NCI-H1048 (cell line): Measurements from ENCODE around the gene METTL21C.

ENCODE experiments used
- DNase-seq: peaks from one replicate; lab custom pipeline; 2025; lab: John Stamatoyannopoulos, UW

Gene METTL21C

DNA sequence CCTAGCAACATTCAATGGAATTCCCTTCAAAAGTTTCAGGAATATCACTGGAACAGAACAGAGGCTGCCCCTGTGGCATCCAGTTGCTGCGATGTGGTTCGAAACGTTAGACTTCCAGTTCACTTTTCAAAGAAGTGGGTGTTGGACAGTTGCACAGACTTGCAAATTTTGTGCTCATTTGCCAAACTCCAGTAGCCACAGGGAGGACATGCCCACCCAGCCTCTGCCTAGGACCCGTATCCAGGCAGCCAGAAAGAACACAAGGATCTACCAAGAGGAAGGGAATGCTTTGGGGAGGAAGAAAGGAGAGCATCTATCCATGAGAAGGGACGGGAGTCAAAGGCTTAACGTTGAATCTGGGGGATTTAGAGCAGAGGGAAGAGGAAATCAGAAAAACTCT is at the start of gene METTL21C:
METTL21C (minus strand) TSS at position 108 of the 400 bp plus-strand sequence. CDS start 546 bp downstream, outside the sequence.
- no peak for DNase-seq

DNA sequence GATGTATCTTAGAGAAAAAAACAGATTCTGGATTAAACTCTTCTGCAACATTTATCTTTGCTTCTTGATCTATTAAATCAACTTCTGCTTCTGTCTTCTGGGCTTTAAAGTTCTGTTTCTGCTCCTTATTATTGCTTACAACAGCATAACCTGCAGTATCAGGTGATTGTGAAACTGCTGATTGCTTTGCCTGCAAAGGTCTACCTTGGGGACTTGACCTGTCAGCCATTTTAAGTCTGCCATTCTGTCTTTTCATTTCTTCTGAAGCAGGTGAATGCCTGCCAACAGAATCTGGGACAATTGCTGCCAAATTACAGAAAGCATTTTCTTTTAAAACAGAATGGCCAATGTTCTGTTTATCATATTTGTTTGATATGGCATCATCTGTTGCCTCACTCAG is 47.7 kb upstream of the METTL21C start:
- DNase-seq: no peak

DNA sequence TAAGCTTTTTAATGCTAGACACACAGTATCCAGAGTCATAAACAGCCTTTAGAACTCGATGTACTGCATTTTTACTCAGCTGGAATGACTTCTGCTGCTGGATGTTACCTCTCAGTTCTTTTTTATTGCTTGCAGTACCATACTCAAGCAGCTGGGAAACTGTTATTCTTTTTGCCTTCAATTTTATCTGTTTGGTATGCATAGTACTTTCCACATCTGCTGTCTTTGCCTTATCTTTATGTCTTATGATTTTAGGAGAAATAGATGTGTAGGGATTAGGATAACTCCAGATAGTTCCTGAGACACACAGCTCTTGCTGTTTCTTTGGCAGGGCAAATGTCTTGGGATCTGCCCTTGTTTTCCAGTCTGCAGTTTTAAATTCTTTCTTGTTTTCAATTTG is 47.3 kb upstream of the METTL21C start:
- DNase-seq: no peak

DNA sequence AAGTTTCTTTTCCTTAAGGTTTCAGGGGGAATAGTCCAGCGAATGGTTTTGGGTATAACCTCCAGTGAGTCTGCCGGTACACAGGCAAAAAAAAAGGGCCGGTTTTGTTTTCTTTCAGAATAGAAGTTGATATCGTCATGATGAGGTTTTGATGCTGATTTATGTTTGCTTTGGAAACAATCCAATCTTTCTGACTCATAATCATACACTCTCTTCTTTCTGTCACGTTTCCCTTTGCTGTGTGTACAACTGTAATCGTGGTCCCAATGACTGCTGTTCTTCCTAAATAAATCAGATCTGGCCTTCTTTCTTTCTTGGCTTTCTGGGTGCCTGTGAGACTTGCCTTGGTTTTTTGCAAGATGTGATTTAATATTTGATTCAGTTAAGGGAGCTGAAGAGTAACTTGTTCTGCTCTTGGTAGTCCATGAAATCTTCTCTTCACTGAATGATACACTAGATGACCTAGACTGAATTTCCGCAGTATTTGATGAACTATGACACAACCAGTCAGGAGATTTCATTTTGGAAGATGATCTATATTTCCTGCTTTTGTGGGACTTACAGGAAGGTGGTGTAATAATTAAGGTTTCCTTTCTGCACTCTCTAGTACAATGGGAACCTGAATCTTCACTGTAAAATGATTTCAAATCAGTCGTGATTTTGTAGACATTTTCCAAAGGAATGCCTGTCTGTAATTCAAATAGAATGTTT is 34.9 kb upstream of the METTL21C start:
- DNase-seq: no peak

DNA sequence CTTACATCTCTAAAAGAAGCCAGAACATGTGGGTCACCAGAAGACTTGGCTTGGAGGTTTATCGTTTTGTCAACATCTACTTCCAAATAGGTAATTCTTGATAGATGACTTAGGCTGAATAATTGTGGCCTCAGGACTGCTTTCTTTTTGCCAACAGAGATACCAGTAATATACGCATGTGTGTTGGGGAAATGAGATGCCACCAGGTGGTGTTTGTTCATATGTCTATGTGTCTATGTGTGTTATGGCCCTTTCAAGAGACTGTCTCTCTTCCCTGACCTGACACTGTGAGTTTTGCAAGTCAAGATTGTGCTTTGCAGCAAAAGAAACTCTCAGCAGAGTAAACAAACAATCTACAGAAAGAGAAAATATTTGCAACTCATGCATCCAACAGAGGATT is 31.6 kb upstream of the METTL21C start:
- DNase-seq: no peak

DNA sequence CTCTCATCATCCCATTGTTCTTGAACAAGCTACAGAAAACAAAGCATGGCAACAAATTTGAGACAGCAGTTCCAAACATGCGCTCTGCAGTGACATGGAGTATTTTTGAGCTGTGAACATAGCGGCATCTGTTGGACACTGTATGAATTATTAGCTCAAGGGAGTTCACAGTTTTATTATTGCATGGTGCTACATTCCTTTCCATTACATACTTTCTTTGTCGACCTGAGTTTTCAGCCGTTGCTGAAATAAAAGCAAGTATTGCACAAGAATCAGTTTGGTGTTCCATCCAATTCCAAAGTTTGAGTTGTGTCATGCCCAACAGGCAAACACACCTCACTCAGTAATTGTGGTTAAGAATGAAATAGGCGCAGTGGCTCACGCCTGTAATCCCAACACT is 30.1 kb upstream of the METTL21C start:
- no peak for DNase-seq

DNA sequence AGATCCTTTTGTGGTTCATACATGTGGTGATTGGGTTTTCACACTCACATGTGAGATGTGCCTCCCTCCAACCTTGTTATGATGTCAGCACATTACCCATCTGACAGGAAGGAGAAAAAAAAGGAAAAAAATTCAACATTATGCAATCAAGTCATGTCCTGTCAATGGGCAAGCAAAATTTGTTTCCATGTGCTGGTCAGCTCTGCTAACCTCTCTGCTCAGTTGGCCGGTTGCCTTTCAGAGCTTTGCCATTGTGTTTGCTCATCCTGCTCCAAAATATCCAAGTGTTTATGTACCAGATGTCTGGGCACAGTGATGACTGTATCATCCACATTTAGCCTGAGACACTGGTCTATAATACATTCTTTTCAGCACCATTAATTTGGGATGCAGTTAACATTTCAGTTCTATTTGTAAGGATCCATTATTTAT is 27.0 kb upstream of the METTL21C start:
- no peak for DNase-seq

DNA sequence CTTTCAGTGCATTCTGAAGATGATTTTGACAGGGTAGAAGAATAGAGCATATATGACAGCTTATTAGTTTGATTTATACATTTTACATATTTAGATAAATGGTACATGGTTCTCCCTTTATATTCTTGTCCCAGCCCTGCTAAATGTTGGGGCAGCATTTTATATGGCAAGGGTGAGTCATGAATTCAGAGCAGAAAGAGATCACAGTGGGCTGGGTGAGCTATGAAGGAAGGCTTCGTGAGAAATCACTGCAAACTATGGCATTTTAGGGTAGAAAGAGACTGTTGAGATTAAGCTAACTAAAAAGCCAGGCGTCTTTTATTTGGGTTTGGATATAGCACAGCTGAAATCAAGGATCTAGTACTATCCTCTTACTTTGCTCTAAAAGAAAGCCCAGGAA is 23.9 kb upstream of the METTL21C start:
- DNase-seq: no peak

GRCh38 chr13:102715447-102715846 is 20.6 kb upstream of the METTL21C start:
- DNase-seq: no peak

DNA sequence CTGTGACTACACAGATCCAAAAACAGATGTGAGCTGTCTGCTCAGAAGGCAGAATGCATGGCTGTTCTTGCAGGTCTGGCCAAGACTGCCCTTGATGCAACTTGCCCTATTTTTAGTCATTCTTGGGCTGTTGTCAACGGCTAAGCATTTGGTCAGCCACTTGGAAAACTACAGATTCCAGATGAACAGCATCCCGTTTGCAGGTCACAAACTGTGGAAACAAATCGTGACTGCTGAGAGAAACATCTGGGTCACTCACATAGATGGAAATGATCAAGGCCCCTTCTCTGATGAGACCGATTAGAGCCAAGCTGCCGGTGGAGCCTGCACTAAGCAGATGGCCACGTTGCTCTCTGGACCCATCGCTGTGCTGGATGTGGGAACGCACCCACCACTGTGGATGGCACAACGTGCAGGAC is 15.4 kb upstream of the METTL21C start:
- no peak for DNase-seq

GRCh38 chr13:102709536-102709935 is 14.7 kb upstream of the METTL21C start:
- no peak for DNase-seq

DNA sequence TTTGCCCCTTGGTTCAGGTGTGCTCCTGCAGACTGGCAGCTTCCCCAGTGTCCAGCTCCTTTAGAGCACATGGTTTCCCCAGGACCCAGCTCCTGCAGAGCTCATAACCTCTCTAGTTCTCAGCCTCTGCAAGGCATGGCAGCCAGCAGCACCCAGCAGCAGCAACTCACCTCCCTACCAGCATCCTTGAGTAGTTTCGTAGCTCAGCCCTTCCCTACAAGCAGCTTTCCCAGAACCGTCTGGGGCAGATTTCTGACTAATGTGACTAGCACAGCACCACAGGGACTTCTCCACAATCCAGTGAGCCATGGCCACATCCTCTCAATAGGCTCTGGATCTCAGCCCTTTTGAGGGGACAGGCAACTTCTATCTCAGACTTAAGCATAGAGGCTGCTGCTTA is 14.1 kb upstream of the METTL21C start:
- DNase-seq: no peak

- DNase-seq: no peak
Observed at GRCh38 chr13:102708211-102708610, 13.4 kb upstream of the METTL21C start.

DNA sequence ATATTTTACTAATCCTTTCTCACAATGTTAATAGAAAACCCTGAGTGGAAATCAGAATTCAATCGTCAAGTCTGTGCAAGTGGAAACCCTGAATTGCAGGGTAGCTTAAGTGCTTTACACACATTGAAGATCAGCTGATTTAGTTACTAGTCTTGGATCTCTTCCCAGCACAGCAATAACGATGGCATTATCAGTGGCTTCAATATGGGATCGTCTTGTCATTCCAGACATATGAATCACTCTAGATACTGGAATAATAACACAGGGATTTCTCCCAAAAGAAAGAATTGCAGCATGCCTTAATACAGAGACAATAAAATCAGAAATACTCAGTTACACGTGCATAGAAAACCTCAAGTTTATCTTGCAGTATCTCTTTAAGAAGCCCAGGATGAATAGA is 12.6 kb upstream of the METTL21C start:
- no peak for DNase-seq

- no peak for DNase-seq
Observed at GRCh38 chr13:102704238-102705058, 9.6 kb upstream of the METTL21C start.

- DNase-seq: no peak
Observed at GRCh38 chr13:102703726-102704035, 8.8 kb upstream of the METTL21C start.

- DNase-seq: no peak
Observed at GRCh38 chr13:102702965-102703725, 8.3 kb upstream of the METTL21C start.

- no peak for DNase-seq
Observed at GRCh38 chr13:102701331-102701730, 6.5 kb upstream of the METTL21C start.

- DNase-seq: no peak
Observed at GRCh38 chr13:102700088-102701031, 5.5 kb upstream of the METTL21C start.

DNA sequence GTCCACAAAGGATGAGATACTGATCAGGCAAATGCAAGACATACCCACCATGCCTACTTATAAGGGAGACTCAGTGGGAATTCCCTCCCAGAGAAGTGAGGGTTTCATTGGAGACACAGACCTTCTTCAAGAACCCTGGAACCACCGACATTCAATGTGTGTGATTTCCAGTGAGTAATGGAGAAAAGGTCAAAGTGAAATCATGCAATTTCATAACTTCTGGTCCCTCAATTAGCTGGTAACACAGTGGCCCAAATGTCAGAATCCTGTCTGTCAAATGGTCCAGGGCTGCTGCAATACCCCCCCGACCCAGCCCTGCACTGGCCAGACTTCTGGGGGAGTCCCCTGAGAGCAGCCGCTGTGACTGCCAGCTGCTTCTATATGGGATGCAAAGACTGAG is 4.7 kb upstream of the METTL21C start:
- no peak for DNase-seq

- DNase-seq: no peak
Observed at GRCh38 chr13:102698649-102698980, 3.8 kb upstream of the METTL21C start.
